Erythroblast (primary cell): Measurements from ENCODE around the gene EID2.

Experiments
- DNase-seq, 2 experiments: peaks; one replicate each; lab custom pipeline; 2025; lab: John Stamatoyannopoulos, UW
- GATA1 ChIP-seq: IDR thresholded peaks from 2 replicates; pipeline ENCODE4 v1.6.1; 2011; ENCODE audit warnings: low read depth, mild to moderate bottlenecking, control low read depth, low read length, moderate library complexity
- POLR2A ChIP-seq: IDR thresholded peaks from 2 replicates; pipeline ENCODE4 v1.6.1; 2011; ENCODE audit warnings: mild to moderate bottlenecking, low read length

EID2 gene

GRCh38 chr19:39539518-39540332, at the start of gene EID2:
Gene EID2, minus strand, starts transcription at chr19:39540161. Its CDS starts 82 bp downstream, at chr19:39540079.
- TF ChIP-seq POLR2A (peak; percentile 77), GATA1 (no peak)
- peak; percentile 95 to 97 for DNase-seq

GRCh38 chr19:39588066-39588465, 48.1 kb upstream of the EID2 start:
- DNase-seq, result no peak
- TF ChIP-seq GATA1 (no peak), POLR2A (no peak)

DNA sequence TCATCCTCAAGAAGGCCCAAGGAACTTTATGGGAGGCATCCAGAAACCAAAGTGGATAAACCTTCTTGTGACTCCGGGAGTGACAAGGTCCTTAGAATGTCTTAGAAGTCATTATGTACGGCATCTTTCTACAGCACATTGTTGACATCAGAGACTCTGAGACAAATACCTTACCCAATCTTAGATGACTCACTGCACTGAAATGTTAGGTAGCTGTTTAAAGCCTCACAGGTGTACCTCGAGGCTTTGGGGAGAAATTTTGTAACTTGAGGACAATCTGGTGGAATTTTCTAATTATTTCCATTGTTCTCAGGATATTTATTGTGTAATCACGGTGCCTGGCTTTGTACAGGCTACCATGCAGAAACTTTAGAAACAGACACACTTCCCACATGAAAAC, 47.5 kb upstream of the EID2 start:
- DNase-seq, result no peak
- TF ChIP-seq POLR2A (no peak), GATA1 (no peak)

DNA sequence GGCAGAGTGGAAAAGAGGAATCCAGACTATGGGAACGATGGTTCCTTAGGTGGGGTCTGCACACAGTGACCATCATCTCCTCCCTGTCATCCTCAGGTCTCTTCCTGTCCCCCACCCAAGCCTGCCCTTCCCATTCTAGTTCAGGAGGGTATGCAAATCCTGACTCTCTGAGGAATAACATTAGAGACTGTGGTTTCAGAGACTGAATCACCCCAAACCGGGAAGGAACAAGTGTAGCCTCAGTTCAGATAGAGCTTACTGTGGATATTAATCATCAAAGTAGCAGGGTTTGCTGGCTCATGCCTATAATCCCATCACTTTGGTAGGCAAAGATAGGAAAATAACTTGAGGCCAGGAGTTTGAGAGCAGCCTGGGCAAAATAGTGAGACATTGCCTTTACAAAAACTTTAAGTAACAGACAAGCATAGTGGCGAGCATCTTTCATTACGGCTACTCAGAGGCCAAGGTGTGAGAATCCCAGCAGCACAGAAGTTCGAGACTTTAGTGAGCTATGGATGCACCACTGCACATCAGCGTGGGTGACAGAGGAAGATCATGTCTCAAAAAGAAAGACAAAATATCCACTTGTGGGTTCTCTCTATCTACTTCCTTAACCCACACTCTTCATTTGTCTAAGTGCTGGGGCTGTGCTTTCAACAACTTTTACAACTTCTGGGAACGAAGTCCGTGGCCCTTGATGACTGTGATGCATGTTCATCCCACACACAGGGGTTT, 43.1 kb upstream of the EID2 start:
- no peak for DNase-seq
- TF ChIP-seq GATA1 (no peak), POLR2A (no peak)

- no peak for TF ChIP-seq POLR2A
- no peak for TF ChIP-seq GATA1
- no peak for DNase-seq
These were observed 42.5 kb upstream of the EID2 start for GRCh38 chr19:39582442-39582841.

DNA sequence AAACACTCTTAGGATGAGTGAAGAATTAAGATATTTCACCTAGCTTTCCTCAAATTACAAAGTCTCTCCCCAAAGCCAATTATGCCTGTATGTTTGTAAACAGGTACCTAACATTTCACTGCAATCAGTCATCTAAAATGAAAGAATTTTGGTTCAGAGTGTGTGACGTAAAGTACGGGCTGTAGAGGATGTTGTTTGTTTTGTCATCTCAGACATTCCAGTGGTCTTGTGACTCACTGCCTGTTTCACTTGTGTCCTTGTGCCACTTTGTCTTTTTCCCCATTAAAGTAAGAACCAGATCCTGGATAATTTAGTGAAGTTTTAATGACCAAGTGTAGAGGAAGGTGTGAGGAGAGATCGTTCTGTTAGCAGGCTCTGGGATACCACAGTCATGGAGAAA, 28.6 kb upstream of the EID2 start:
- DNase-seq, result no peak
- TF ChIP-seq GATA1 (no peak), POLR2A (no peak)

GRCh38 chr19:39566064-39566463, 26.1 kb upstream of the EID2 start:
- TF ChIP-seq GATA1 (no peak), POLR2A (no peak)
- DNase-seq, result no peak

- TF ChIP-seq POLR2A (no peak), GATA1 (no peak)
- DNase-seq, result no peak
These were observed 23.4 kb upstream of the EID2 start for GRCh38 chr19:39563408-39563807.

- no peak for DNase-seq
- TF ChIP-seq GATA1 (no peak), POLR2A (no peak)
These were observed 18.7 kb upstream of the EID2 start for GRCh38 chr19:39558624-39559117.

DNA sequence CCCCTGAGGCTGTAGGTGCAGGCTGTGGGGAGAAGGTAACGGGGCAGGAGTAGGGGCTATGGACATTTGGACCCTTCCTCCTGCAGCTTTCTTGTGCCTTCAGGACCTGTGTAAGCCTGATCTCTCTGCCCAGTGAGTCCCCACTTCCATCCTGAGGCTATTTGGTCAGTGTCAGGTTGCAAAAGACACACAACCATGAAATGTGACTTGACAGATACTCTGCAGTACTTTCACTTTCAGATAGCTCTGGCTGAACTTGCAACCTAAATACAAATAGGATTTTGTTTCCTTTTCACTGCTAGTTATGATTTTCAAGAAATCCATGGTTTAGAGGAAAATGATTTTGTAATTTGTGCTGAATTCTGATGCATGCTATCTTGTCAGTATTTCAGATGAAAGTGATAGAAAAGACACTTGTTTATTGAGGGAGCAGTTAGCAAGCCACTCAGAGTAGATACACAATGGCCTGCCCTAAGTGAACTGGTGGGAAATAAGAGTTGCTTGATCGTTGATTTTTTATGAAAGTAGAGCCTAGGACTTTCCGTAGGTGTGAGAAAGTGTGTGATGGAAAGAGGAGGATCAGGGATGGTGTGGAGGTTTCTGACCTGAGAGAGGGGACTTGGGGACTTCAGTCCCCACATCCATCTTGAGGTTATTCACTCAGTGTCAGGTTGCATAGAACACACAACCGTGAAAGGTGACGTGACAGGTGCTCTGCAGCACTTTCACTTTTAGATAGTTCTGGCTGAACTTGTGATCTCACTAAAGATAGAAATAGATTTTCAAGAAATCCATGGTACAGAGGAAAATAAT, 18.1 kb upstream of the EID2 start:
- TF ChIP-seq GATA1 (no peak), POLR2A (no peak)
- no peak for DNase-seq

- TF ChIP-seq POLR2A (no peak), GATA1 (no peak)
- no peak for DNase-seq
These were observed 15.9 kb upstream of the EID2 start for GRCh38 chr19:39555883-39556282.

- TF ChIP-seq GATA1 (no peak), POLR2A (no peak)
- no peak for DNase-seq
These were observed 14.8 kb upstream of the EID2 start for GRCh38 chr19:39554701-39555311.

GRCh38 chr19:39553082-39553652, 13.2 kb upstream of the EID2 start:
- TF ChIP-seq GATA1 (no peak), POLR2A (no peak)
- no peak for DNase-seq
